ENCODE measurements around the gene NKIRAS1.
A peak's percentile ranks its signal among the peaks of the same experiment; 100 is the strongest.
"Not testable (repeated sequence)": the region's sequence is repeated elsewhere in the genome, so short reads cannot be mapped to it uniquely, and the experiment has no call there.

NKIRAS1 gene

DNA sequence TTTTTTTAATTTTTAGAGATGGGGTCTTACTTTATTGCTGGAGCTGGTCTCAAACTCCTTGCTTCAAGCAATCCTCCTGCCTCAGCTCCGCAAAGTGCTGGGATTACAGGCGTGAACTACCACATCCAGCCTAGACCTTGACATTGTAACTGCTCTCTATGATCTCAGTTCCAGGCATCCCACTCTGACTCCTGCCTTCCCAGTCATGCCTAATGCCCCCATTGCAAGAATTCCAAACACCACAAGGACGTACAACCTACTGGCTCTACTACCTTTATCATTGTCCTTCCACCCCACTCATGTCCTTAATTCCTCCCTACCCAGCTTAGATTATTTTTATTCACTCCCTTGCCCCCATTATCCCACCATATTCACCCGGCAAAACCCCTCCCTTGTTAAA is 21.6 kb downstream of the NKIRAS1 start:
- DNase-seq, result no peak

DNA sequence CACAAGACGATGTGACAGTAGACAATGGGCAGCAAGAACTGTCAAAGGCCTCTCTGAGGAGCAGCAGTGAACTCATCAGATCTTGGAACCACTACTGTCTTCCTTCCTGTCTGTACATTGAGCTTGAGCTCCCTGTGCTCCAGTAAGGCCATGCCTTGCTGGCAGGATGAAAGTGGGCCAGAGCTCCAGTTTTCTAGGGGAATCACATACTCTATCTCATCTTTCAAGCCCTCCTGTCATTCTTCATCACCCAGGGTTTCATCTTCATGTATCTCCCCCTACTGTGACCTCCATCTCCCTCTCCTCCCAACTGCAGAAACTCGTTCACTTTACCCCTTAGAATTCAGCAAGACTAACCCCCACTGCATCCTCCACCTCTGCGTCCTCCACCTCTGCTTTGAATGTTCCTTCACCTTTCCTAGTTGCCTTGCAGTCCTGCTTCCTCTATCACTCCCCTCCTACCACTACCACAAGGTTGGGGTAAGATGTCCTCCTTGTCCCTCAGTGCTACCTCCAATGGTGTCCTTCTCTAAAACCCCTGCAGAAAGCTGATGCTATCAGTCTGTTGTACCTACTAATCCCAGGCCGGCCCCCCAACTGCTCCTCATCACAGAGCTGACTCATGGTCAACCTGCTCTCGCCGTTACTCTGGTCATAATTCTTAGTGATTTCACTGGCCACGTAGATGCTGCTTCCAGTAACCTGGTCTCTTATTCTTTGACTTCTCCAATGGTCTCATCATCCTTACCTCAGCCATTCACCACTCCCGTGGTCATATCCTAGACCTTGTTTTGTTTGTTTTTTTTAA is 22.3 kb downstream of the NKIRAS1 start:
- DNase-seq, result no peak

GRCh38 chr3:23889950-23890349 is 26.8 kb downstream of the NKIRAS1 start:
- no peak for DNase-seq

GRCh38 chr3:23889386-23889785 is 27.4 kb downstream of the NKIRAS1 start:
- no peak for DNase-seq

GRCh38 chr3:23888617-23889228 is 28.1 kb downstream of the NKIRAS1 start:
- no peak for DNase-seq

DNA sequence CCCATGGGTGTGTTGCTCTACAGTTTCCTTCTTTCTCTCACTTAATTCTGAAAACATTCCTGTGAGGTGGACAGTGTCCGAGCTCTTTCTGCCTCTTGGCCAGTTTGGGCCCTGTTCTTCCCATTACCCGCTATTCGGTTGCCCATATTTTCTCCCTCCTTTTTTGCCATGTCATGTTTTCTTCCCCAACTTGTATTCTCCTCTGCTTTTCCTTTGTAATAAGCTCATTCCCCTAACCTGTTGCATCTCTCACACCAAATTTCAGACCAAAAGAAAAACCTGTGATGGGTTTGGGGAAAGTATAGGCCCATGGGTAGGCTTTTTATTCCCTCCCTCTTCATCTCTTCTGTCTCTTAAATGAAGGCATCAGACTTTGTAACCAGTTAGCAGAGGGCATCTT is 30.5 kb downstream of the NKIRAS1 start:
- no peak for DNase-seq

DNA sequence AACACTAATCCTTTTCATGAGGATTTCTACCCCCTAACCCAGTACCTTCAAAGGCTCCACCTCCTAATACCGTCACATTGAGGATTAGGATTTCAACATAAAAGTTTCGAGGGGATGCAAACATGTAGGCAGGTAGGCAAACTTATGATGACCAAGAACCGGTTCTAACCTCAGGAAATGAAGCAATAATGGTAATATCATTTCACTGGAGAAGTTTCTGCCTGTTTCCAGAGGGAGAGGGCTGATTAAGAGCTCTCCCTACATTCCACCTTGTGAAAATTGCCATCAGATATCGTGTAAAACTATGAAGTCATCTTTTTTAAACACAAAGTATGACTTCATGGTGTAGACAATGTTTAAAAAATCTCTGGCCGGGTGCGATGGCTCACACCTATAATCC is 31.6 kb downstream of the NKIRAS1 start:
- DNase-seq, result no peak

- peak; percentile 23 for DNase-seq
Observed at GRCh38 chr3:23884481-23884880, 32.3 kb downstream of the NKIRAS1 start.

DNA sequence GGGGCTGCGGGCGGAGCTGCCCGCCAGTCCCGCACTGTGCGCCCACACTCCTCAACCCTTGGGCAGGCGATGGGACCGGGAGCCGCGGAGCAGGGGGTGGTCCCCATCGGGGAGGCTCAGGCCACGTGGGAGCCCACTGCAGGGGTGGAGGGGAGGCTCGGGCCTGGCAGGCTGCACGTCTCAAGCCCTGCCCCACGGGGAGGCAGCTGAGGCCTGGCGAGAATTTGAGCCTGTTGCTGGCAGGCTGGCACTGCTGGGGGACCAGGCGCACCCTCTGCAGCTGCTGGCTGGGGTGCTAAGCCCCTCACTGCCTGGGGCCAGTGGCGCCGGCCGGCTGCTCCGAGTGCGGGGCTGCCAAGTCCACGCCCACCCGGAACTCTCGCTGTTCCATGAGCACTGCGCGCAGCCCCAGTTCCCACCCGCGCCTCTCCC is 34.3 kb downstream of the NKIRAS1 start:
- no peak for DNase-seq

DNA sequence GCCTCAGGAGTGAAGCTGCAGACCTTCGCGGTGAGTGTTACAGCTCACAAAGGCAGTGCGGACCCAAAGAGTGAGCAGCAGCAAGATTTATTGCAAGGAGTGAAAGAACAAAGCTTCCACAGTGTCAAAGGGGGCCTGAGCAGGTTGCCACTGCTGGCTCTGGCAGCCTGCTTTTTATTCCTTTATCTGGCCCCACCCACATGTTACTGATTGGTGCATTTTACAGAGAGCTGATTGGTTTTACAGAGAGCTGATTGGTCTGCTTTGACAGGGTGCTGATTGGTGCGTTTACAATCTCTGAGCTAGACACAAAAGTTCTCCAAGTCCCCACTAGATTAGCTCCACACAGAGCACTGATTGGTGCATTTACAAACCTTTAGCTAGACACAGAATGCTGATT is 34.8 kb downstream of the NKIRAS1 start:
- DNase-seq, result not testable (repeated sequence)

GRCh38 chr3:23880703-23881339 is 36.0 kb downstream of the NKIRAS1 start:
- DNase-seq, result no peak

DNA sequence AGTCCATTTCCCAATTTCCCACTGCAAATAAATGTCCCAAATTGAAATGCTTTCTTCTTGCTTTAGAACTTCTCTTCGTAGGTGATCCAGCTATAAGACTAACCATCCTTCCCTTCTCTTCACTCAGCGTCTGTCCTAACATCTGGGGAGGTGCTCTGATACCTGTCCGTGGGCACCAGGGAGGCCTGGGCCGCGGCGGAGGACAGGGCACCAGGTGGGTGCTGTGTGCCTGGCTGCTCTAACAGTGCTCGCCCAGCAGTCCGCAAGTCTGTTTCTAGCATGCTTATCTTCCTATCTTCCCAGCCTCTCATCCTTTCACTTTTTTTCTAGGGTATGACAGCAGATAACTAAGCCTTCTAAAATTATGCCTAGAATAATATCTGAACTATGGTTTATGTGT is 37.3 kb downstream of the NKIRAS1 start:
- no peak for DNase-seq

GRCh38 chr3:23877329-23877980 is 39.3 kb downstream of the NKIRAS1 start:
- no peak for DNase-seq

GRCh38 chr3:23876923-23877322 is 39.9 kb downstream of the NKIRAS1 start:
- DNase-seq, result no peak

- DNase-seq, result no peak
Observed at GRCh38 chr3:23875113-23875725, 41.6 kb downstream of the NKIRAS1 start.

- DNase-seq, result no peak
Observed at GRCh38 chr3:23874359-23875112, 42.3 kb downstream of the NKIRAS1 start.

- no peak for DNase-seq
Observed at GRCh38 chr3:23873941-23874340, 42.8 kb downstream of the NKIRAS1 start.

- DNase-seq, result no peak
Observed at GRCh38 chr3:23872330-23872729, 44.5 kb downstream of the NKIRAS1 start.

DNA sequence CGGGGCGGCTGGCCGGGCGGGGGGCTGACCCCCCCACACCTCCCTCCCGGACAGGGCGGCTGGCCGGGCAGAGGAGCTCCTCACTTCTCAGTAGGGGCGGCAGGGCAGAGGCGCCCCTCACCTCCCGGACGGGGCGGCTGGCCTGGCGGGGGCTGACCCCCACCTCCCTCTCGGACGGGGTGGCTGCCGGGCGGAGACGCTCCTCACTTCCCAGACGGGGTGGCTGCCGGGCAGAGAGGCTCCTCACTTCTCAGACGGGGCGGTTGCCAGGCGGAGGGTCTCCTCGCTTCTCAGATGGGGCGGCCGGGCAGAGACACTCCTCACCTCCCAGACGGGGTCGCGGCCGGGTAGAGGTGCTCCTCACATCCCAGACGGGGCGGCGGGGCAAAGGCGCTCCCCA is 45.4 kb downstream of the NKIRAS1 start:
- DNase-seq, result not testable (repeated sequence)

DNA sequence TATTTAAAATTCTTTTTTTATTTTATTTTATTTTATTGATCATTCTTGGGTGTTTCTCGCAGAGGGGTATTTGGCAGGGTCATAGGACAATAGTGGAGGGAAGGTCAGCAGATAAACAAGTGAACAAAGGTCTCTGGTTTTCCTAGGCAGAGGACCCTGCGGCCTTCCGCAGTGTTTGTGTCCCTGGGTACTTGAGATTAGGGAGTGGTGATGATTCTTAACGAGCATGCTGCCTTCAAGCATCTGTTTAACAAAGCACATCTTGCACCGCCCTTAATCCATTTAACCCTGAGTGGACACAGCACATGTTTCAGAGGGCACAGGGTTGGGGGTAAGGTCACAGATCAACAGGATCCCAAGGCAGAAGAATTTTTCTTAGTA is 46.1 kb downstream of the NKIRAS1 start:
- DNase-seq, result not testable (repeated sequence)

GRCh38 chr3:23869977-23870662 is 46.7 kb downstream of the NKIRAS1 start:
- no peak for DNase-seq

DNA sequence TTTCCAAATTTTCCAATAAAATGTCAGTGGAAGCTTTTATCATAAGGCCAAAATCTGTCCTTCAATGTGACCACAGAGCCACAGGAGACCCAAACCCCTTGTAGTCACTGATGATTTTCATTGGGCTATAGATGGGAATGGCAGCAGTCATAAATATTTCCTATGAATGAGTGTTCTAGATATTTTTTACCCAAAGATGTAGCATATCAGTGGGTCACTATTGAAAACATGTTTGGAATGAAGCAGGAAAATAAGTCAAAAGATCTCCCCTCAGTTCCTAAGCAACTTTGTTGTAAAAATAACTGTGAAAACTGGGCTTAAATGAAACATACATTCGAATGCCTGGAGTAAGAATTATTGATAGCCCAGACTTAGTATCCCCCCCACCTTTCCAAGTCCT is 49.0 kb downstream of the NKIRAS1 start:
- DNase-seq, result no peak

All from RPMI8226 (cell line).